Fibroblast of pulmonary artery (primary cell): ENCODE data around the gene CELF4.
A peak's percentile ranks its signal among the peaks of the same experiment; 100 is the strongest.

Experiments
- DNase-seq: peaks from one replicate; pipeline ENCODE4 v3.0.0-alpha.2; 2010; ENCODE audit warnings: low read depth
- H3K4me3 ChIP-seq: replicated peaks from 2 replicates; pipeline ENCODE4 v1.5.1; 2011; ENCODE audit warnings: low read depth, mild to moderate bottlenecking, control low read depth, low read length, moderate library complexity
- TF ChIP-seq, protein P1 (sequence below): IDR thresholded peaks from 2 replicates; pipeline ENCODE4 v1.5.1; 2011; ENCODE audit warnings: mild to moderate bottlenecking, control low read depth, low read length, inconsistent platforms; ENCODE audit errors: missing control alignments

CELF4 gene

GRCh38 chr18:37421341-37422077, 144.1 kb downstream of the CELF4 start:
- H3K4me3 ChIP-seq = no peak overlapping the region
- no peak for DNase-seq
- TF ChIP-seq, protein P1, sequence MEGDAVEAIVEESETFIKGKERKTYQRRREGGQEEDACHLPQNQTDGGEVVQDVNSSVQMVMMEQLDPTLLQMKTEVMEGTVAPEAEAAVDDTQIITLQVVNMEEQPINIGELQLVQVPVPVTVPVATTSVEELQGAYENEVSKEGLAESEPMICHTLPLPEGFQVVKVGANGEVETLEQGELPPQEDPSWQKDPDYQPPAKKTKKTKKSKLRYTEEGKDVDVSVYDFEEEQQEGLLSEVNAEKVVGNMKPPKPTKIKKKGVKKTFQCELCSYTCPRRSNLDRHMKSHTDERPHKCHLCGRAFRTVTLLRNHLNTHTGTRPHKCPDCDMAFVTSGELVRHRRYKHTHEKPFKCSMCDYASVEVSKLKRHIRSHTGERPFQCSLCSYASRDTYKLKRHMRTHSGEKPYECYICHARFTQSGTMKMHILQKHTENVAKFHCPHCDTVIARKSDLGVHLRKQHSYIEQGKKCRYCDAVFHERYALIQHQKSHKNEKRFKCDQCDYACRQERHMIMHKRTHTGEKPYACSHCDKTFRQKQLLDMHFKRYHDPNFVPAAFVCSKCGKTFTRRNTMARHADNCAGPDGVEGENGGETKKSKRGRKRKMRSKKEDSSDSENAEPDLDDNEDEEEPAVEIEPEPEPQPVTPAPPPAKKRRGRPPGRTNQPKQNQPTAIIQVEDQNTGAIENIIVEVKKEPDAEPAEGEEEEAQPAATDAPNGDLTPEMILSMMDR = no peak

GRCh38 chr18:37420315-37420880, 145.2 kb downstream of the CELF4 start:
- H3K4me3 ChIP-seq = no peak overlapping the region
- DNase-seq = no peak
- TF ChIP-seq, protein P1 = no peak

- no peak overlapping the region for H3K4me3 ChIP-seq
- TF ChIP-seq, protein P1 = no peak
- DNase-seq = no peak
Measured at GRCh38 chr18:37419866-37420265, 145.7 kb downstream of the CELF4 start.

GRCh38 chr18:37419315-37419714, 146.3 kb downstream of the CELF4 start:
- H3K4me3 ChIP-seq = no peak overlapping the region
- TF ChIP-seq, protein P1 = no peak
- DNase-seq = peak; percentile 27

GRCh38 chr18:37414816-37415215, 150.8 kb downstream of the CELF4 start:
- no peak for DNase-seq
- TF ChIP-seq, protein P1 = no peak
- H3K4me3 ChIP-seq = no peak overlapping the region

GRCh38 chr18:37412829-37413228, 152.8 kb downstream of the CELF4 start:
- H3K4me3 ChIP-seq = no peak overlapping the region
- TF ChIP-seq, protein P1 = no peak
- DNase-seq = no peak

DNA sequence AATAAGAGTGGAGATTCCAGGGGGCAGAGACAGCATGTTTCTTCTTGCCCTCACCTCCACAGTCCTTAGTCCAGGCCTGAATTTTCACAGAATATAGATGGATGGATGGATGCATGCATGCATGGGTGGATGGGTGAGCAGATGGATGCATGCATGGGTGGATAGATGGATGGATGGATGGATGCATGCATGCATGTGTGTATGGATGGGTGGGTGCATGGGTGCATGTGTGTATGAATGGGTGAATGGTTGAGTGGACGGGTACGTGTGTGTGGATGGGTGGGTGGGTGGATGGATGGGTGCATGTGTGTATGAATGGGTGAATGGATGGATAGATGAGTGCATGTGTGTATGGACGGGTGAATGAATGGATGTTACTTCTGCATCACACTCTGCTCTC, 153.3 kb downstream of the CELF4 start:
- H3K4me3 ChIP-seq = no peak overlapping the region
- TF ChIP-seq, protein P1 = no peak
- no peak for DNase-seq
